Upper lobe of left lung (tissue), 6 donors: ENCODE results near the gene MEIKIN. TPM values are rescaled to one million over a fixed set of nuclear protein-coding genes. Genes with fewer than 3 reads are reported as not detected.

Source experiments
- ATAC-seq, 2 donors: fragments of 200-7000 bp; cut with Tn5 transposase; one replicate each; pipeline ENCODE4 v1.9.1; 2022; ENCODE audit warnings: mild to moderate bottlenecking in 2 of 2, moderate library complexity in 2 of 2; ENCODE audit not compliant: low FRiP score in 2 of 2
- DNase-seq, 2 donors: peaks; one replicate each; pipeline ENCODE4 v3.0.0-alpha.2; 2019 to 2020
- H3K27ac ChIP-seq, 4 donors: fragments of 200-600 bp; sonication (generic); one replicate each; pipeline ENCODE4 v1.5.1; 2016 to 2019
- H3K27me3 ChIP-seq, 4 donors: fragments of 200-600 bp; sonication (generic); one replicate each; pipeline ENCODE4 v1.5.1; 2017 to 2019
- H3K36me3 ChIP-seq, 4 donors: fragments of 200-600 bp; sonication (generic); one replicate each; pipeline ENCODE4 v1.5.1; 2016 to 2019
- H3K4me1 ChIP-seq, 4 donors: fragments of 200-600 bp; sonication (generic); one replicate each; pipeline ENCODE4 v1.5.1; 2018 to 2019
- H3K4me3 ChIP-seq, 4 donors: fragments of 200-600 bp; sonication (generic); one replicate each; pipeline ENCODE4 v1.5.1; 2017 to 2019; ENCODE audit warnings: mild to moderate bottlenecking in 2 of 4, moderate library complexity in 1 of 4
- H3K9me3 ChIP-seq, 4 donors: fragments of 200-600 bp; sonication (generic); one replicate each; pipeline ENCODE4 v1.5.1; 2018 to 2019
- CTCF ChIP-seq, 6 experiments: fragments of 450-650 bp in 4 of 6; fragments of 200-600 bp in 2 of 6; sonication (generic) in 2 of 6; IDR thresholded peaks; one replicate each; pipeline ENCODE4 v1.5.1; 2016 to 2019; ENCODE audit warnings: antibody characterized with exemption in 6 of 6
- EP300 ChIP-seq, 4 donors: sonication (generic); formaldehyde crosslinking; IDR thresholded peaks; one replicate each; pipeline ENCODE4 v1.5.1; 2017; ENCODE audit warnings: antibody characterized with exemption in 4 of 4, control low read depth in 2 of 4
- POLR2A ChIP-seq, 4 donors: fragments of 450-650 bp; IDR thresholded peaks; one replicate each; pipeline ENCODE4 v1.5.1; 2016 to 2017; ENCODE audit warnings: antibody characterized with exemption in 4 of 4, mild to moderate bottlenecking in 2 of 4
- POLR2AphosphoS5 ChIP-seq, 2 donors: sonication (generic); formaldehyde crosslinking; IDR thresholded peaks; one replicate each; pipeline ENCODE4 v1.5.1; 2017; ENCODE audit warnings: antibody characterized with exemption in 2 of 2
- WGBS, 2 donors: methylation state at CpG; one replicate each; pipeline ENCODE4 v1.1.5; 2017 to 2018; 5-methylcytosine and 5-hydroxymethylcytosine counted together
- total RNA-seq, 6 donors: library from RNA; depleted of rRNA in 4 of 6; stranded (reverse); fragments of >200 nt in 4 of 6; gene quantifications; one replicate each; pipeline versions ENCODE4 v1.1.0 to v1.2.1, GENCODE V29; 2016 to 2021
- donor health status: DM: no; HTN: no; CAD: no; lungs with moderate emphysema.
- donor health status: DM: no; HTN: yes; CAD: no; lungs with severe emphysema.

Gene MEIKIN
- total RNA-seq, 6 donors from 2014 or later = 0.77 TPM; not detected in 5

GRCh38 chr5:131957721-131958441 lies 12.4 kb upstream of the MEIKIN start:
- H3K27ac ChIP-seq = no peak overlapping the region
- WGBS, 2 donors = 85 to 88% methylated on average over 5 to 8 of the region's 8 CpGs
- TF ChIP-seq POLR2A (IDR thresholded peaks at IDR 0.05) (no peak), EP300 (IDR thresholded peaks at IDR 0.05) (no peak), CTCF (IDR thresholded peaks at IDR 0.05) (no peak), POLR2AphosphoS5 (IDR thresholded peaks at IDR 0.05) (no peak)
- H3K27me3 ChIP-seq = no peaks in the 10 kb centered on the region
- no peaks in the 10 kb centered on the region for H3K36me3 ChIP-seq
- ATAC-seq (no peak), DNase-seq (no peak)
- H3K4me1 ChIP-seq = no peaks in the 10 kb centered on the region
- H3K4me3 ChIP-seq = no peak overlapping the region
- no peaks in the 10 kb centered on the region for H3K9me3 ChIP-seq

- no peak for TF ChIP-seq CTCF (IDR thresholded peaks at IDR 0.05)
- TF ChIP-seq EP300 (IDR thresholded peaks at IDR 0.05) = no peak
- TF ChIP-seq POLR2A (IDR thresholded peaks at IDR 0.05) = no peak
- no peak for TF ChIP-seq POLR2AphosphoS5 (IDR thresholded peaks at IDR 0.05)
- Histone ChIP-seq H3K36me3 (no peaks in the 10 kb centered on the region), H3K27ac (no peak overlapping the region), H3K4me1 (no peaks in the 10 kb centered on the region), H3K4me3 (no peak overlapping the region), H3K9me3 (no peaks in the 10 kb centered on the region), H3K27me3 (no peaks in the 10 kb centered on the region)
- DNase-seq (no peak), ATAC-seq (no peak)
Observed at GRCh38 chr5:131953969-131954368, 8.5 kb upstream of the MEIKIN start.

GRCh38 chr5:131952301-131952857 lies 6.9 kb upstream of the MEIKIN start:
- Histone ChIP-seq H3K4me3 (no peak overlapping the region), H3K27ac (no peak overlapping the region), H3K36me3 (no peaks in the 10 kb centered on the region), H3K9me3 (no peaks in the 10 kb centered on the region), H3K4me1 (no peaks in the 10 kb centered on the region), H3K27me3 (no peaks in the 10 kb centered on the region)
- no peak for DNase-seq
- TF ChIP-seq CTCF (IDR thresholded peaks at IDR 0.05) (no peak), EP300 (IDR thresholded peaks at IDR 0.05) (no peak), POLR2A (IDR thresholded peaks at IDR 0.05) (no peak), POLR2AphosphoS5 (IDR thresholded peaks at IDR 0.05) (no peak)
- no peak for ATAC-seq
- WGBS, 2 donors = 55 to 89% methylated on average over 3 of the region's 3 CpGs

GRCh38 chr5:131950706-131951105 lies 5.2 kb upstream of the MEIKIN start:
- ATAC-seq (no peak), DNase-seq (no peak)
- Histone ChIP-seq H3K4me1 (no peaks in the 10 kb centered on the region), H3K4me3 (no peak overlapping the region), H3K9me3 (no peaks in the 10 kb centered on the region), H3K36me3 (no peaks in the 10 kb centered on the region), H3K27me3 (no peaks in the 10 kb centered on the region), H3K27ac (no peak overlapping the region)
- 98% methylated on average over 1 of the region's 1 CpG for WGBS, 2 donors
- TF ChIP-seq CTCF (IDR thresholded peaks at IDR 0.05) (no peak), POLR2A (IDR thresholded peaks at IDR 0.05) (no peak), POLR2AphosphoS5 (IDR thresholded peaks at IDR 0.05) (no peak), EP300 (IDR thresholded peaks at IDR 0.05) (no peak)

GRCh38 chr5:131947445-131947844 lies 2.0 kb upstream of the MEIKIN start:
- Histone ChIP-seq H3K4me1 (no peaks in the 10 kb centered on the region), H3K27ac (no peak overlapping the region), H3K27me3 (no peaks in the 10 kb centered on the region), H3K9me3 (no peaks in the 10 kb centered on the region), H3K4me3 (no peak overlapping the region), H3K36me3 (no peaks in the 10 kb centered on the region)
- TF ChIP-seq CTCF (IDR thresholded peaks at IDR 0.05) (no peak), POLR2AphosphoS5 (IDR thresholded peaks at IDR 0.05) (no peak), EP300 (IDR thresholded peaks at IDR 0.05) (no peak), POLR2A (IDR thresholded peaks at IDR 0.05) (no peak)
- ATAC-seq (no peak), DNase-seq (no peak)
- 56 to 59% methylated on average over 2 of the region's 2 CpGs for WGBS, 2 donors
